CD4-positive, alpha-beta T cell treated with Interleukin-4 for 1 hour (primary cell): ENCODE data around the gene ZNF844.
"Not testable (repeated sequence)": the region's sequence is repeated elsewhere in the genome, so short reads cannot be mapped to it uniquely, and the experiment has no call there.

Source experiments
- DNase-seq, 2 donors: peaks; one replicate each; pipeline ENCODE4 v3.0.0-alpha.2; 2020 to 2022

The ZNF844 gene

DNA sequence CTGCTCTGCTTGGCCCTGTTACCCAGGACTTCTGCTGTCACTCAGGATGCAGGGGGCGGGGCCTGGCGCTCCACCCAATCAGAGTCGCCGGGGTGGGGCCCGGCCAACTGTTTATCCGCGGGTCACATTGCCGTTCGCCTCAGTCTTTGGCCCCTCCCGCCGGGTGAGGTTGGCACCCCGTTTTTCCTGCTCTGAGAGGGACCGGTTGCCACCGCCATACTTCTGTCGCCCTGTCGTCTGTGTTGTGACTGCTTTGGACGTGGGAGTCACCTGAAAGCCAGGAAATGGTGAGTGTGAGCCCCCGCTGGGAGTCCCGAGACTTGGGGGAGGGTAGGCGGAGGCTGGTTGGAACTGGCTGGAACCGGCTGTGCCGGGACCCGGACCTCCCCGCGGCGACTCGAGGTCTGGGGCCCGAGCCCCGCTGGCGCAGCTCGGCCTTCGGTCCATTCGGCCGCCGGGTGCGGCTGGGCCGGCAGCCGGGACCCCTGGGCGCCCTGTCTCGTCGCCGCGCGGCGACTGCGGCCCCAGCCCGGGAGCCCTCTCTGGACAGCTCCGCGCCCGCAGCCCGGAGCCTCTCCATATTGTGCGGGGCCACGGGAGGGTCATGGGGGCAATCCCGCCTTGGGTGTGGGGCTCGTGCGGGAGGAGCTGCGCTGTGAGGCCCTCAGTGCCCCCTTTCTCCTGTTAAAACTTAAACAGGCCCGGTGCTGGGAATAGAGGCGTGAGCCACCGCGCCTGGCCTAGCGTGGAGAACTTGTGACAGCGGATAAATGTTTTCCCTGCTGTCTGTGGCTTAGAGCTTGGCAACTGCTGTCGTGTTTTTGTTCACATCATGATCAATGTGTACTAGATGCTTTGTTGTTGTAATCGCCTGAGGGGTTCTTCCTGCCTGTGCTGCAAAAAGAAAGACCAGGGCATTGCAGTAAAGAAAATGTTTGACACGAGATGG is at the start of gene ZNF844:
ZNF844 (plus strand) TSS at position 142 of the 949 bp plus-strand sequence; CDS start at position 285, 143 bp downstream.
- peak; percentile 75 to 88 for DNase-seq

DNA sequence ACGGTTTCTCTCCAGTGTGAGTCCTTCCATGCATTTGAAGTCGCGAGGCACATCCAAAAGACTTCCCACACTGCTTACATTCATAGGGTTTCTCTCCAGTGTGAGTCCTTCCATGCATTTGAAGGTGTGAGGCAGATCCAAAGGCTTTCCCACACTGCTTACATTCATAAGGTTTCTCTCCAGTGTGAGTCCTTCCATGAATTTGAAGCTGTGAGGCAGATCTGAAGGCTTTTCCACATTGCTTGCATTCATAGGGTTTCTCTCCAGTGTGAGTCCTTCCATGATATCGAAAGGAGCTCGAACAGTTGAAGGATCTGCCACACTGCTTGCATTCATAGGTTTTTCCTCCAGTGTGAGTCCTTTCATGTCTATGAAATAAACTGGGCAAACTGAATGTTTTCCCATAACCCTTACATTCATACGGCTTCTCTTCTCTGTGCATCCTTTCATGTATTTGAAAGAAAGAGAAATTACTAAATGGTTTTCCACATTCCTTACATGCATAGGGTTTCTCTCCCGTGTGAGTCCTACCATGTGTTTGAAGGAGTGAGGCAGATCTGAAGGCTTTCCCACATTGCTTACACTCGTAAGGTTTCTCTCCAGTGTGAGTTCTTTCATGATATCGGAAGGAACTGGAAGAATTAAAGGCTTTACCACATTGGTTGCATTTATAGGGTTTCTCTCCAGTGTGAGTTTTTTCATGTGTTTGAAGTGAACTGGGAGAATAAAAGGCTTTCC is 49.3 kb upstream of the ZNF844 start:
- no peak for DNase-seq

DNA sequence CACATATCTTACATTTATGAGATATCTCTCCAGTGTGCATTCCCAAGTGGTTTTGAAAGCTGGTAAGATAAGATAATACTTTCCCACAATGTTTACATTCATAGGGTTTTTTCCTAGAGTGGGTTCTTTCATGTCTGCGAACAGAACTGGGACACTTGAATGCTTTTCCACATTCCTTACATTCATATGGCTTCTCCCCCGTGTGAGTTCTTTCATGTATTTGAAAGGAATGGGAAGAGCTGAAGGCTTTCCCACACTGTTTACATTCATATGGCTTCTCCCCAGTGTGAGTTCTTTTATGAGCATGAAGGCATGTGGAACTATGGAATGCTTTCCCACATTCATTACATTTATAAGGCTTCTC is 48.8 kb upstream of the ZNF844 start:
- no peak for DNase-seq

DNA sequence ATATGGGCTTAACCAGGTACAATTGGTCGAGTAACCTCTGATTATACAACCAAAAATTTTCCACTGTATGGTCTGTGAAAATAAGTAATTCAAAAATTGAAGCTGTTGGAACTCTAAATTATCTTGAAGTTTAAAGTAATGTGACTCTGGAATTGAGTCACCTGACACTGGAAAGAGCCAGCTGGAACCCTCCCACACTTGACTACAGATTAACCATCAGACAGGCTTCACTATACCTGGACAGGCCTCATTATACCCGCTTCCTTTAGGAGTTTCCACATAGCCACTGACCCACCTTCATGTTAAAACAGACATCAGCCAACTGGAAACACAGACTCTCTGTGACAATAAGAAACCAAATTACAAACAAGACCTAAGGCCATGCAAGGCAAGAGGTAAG is 30.3 kb upstream of the ZNF844 start:
- DNase-seq, result no peak

GRCh38 chr19:12034620-12035019 is 29.9 kb upstream of the ZNF844 start:
- DNase-seq, result no peak

- peak; percentile 59 to 73 for DNase-seq
Observed at GRCh38 chr19:12035220-12036172, 29.0 kb upstream of the ZNF844 start, which contains the start of gene ZNF433. Gene ZNF433, minus strand, starts transcription at chr19:12035679. Its CDS starts 140 bp downstream, at chr19:12035539.

- no peak for DNase-seq
Observed at GRCh38 chr19:12042893-12043292, 21.6 kb upstream of the ZNF844 start.

DNA sequence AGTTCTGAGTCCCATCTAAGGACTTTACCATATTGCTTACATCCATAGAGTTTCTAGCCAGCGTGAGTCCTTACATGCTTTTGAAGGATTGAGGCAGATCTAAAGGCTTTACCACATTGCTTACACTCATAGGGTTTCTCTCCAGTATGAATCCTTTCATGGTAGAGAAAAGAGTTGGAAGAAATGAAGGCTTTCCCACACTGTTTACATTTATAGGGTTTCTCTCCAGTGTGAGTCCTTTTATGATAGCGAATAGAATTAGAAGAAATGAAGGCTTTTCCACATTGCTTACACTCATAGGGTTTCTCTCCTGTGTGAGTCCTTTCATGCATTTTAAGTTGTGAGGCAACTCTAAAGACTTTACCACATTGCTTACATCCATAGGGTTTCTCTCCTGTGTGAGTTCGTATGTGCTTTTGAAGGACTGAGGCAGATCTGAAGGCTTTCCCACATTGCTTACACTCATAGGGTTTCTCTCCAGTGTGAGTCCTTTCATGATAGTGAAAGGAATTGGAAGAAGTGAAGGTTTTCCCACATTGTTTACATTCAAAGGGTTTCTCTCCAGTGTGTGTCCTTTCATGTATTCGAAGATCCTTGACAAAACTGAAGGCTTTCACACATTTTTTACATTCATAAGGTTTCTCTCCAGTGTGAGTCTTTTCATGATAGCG is 20.6 kb upstream of the ZNF844 start:
- no peak for DNase-seq

GRCh38 chr19:12047868-12048267 is 16.7 kb upstream of the ZNF844 start:
- no peak for DNase-seq

GRCh38 chr19:12052091-12052496 is 12.4 kb upstream of the ZNF844 start:
- DNase-seq, result no peak

- DNase-seq, result peak; percentile 46 to 64
Observed at GRCh38 chr19:12052497-12053169, 11.9 kb upstream of the ZNF844 start, which contains the start of gene ZNF878. Gene ZNF878, minus strand, starts transcription at chr19:12052961. Its CDS starts 160 bp downstream, at chr19:12052801.

- DNase-seq, result no peak
Observed at GRCh38 chr19:12055784-12056183, 8.7 kb upstream of the ZNF844 start.

DNA sequence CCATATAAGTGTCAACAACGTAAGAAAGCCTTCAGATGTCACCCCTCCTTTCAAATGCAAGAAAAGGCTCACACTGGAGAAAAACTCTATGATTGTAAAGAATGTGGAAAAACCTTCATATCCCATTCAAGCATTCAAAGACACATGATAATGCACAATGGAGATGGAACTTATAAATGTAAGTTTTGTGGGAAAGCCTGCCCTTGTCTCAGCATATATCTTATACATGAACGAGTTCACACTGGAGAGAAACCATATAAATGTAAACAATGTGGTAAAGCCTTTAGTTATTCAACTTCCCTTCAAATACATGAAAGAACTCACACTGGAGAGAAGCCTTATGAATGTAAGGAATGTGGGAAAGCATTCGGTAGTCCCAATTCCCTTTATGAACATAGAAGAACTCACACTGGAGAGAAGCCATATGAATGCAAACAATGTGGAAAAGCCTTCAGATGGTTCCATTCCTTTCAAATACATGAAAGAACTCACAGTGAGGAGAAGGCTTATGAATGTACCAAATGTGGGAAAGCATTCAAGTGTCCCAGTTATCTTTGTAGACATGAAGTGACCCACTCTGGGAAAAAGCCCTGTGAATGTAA is 11.1 kb downstream of the ZNF844 start:
- DNase-seq, result no peak

GRCh38 chr19:12076331-12076730 is 11.8 kb downstream of the ZNF844 start:
- DNase-seq, result not testable (repeated sequence)

DNA sequence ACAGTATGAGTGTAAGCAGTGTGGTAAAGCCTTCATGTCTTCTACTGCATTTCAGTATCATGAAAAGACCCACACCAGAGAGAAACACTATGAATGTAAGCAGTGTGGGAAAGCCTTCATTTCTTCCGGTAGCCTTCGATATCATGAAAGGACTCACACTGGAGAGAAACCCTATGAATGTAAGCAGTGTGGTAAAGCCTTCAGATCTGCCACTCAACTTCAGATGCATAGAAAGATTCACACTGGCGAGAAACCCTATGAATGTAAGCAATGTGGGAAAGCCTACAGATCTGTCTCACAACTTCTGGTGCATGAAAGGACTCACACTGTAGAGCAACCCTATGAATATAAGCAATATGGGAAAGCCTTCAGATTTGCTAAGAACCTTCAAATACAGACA is 12.8 kb downstream of the ZNF844 start:
- no peak for DNase-seq

DNA sequence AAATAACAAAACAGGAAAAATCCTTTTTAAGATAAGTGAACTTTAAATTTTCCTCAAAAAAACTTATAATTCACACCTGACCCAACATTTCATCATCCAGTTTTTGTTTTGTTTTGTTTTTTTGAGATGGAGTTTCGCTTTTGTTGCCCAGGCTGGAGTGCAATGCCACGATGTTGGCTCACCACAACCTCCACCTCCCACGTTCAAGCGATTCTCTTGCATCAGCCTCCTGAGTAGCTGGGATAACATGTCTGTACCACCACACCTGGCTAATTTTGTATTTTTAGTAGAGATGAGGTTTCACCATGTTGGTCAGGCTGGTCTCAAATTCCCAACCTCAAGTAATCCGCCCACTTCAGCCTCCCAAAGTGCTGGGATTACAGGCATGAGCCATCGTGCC is 18.8 kb downstream of the ZNF844 start:
- not testable (repeated sequence) for DNase-seq

DNA sequence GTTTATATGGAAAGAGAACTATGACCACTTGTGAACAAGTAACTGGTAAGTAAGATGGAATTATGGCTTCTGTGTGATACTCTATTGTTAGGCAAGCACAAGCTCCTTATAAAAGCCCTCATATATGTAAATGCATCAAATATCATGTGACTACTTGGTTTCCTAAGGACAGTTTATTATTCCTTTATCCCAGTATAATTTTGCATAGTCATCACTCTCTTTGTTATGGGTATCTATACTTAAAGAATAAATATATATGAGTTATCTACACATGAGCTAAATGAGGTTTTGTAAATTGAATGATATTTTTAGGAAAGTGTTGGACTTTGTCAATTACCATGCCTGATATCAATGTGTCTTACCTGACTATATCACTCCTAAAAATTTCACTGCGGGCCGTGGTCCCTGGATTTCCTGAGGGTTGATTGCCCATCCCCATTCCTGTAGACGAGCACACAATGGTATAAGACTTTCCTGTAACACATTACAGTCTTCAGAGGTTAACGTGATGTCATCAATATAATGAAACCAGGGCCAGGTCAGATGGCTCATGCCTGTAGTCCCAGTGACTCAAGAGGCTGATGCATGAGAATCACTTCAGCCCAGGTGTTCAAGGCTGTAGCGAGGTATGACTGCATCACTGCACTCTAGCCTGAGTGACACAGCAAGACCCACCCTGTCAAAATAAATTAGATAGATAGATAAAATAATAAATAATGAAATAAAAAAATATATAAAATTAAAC is 20.7 kb downstream of the ZNF844 start:
- DNase-seq, result no peak

DNA sequence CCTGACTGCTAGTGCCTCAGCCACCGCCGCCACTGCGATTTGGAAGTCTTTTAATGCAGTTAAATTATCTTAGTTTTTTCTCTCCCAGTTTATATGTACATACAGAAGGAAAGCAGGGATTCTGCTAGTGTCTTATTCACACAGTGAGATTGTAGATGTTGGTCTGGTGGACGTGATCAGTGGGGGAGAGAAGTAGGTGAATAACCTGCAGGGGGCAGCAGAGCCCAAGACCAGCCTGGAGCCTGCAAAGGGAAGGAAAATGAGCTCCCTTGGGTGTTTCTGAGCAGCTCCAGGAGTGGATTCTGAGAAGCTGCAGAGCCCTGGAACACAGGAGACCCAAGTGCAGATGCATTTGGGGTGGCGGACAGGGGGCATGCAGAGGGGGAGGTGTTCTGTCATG is 26.3 kb downstream of the ZNF844 start:
- DNase-seq, result peak; percentile 56 to 61

- peak; percentile 36 to 57 for DNase-seq
Observed at GRCh38 chr19:12092065-12092867, 27.7 kb downstream of the ZNF844 start.
